ENCODE results near the gene KRTAP23-1.

The KRTAP23-1 gene

GRCh38 chr21:30305136-30305535 lies 43.3 kb downstream of the KRTAP23-1 start:
- DNase-seq: no peak

Measured in eye (tissue), 1 donor.